Breast epithelium (tissue), 3 donors: ENCODE measurements around the gene USP19.

Experiments used
- POLR2AphosphoS5 ChIP-seq, 3 donors: sonication (generic); formaldehyde crosslinking; IDR thresholded peaks; one replicate each; pipeline ENCODE4 v1.6.1; 2017; ENCODE audit warnings: antibody characterized with exemption in 3 of 3
- TF ChIP-seq, protein P1 (sequence below), 3 donors: fragments of 450-650 bp; IDR thresholded peaks; one replicate each; pipeline ENCODE4 v1.5.1; 2016 to 2017; ENCODE audit warnings: antibody characterized with exemption in 3 of 3, mild to moderate bottlenecking in 3 of 3, moderate library complexity in 3 of 3

DNA sequence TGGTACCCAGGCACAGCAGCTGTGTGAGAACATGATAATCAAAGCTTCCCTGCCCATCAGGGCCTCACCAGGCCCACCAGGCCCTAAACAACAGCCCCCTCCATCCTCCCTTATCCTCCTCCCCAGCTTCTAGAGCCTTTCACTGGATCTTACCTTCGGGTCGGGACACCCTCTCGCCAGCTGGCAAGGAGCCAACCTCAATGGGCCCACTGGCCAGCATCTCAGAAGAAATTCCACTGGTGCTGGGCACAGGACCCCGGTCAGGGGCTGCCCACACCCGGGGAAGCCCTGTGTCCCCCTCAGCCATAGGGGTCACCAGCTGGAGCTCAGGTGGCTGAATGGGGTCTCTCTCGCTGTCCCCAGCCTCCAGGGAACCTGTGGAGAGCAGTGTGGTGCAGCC is 9.3 kb downstream of the USP19 start:
- TF ChIP-seq, protein P1, sequence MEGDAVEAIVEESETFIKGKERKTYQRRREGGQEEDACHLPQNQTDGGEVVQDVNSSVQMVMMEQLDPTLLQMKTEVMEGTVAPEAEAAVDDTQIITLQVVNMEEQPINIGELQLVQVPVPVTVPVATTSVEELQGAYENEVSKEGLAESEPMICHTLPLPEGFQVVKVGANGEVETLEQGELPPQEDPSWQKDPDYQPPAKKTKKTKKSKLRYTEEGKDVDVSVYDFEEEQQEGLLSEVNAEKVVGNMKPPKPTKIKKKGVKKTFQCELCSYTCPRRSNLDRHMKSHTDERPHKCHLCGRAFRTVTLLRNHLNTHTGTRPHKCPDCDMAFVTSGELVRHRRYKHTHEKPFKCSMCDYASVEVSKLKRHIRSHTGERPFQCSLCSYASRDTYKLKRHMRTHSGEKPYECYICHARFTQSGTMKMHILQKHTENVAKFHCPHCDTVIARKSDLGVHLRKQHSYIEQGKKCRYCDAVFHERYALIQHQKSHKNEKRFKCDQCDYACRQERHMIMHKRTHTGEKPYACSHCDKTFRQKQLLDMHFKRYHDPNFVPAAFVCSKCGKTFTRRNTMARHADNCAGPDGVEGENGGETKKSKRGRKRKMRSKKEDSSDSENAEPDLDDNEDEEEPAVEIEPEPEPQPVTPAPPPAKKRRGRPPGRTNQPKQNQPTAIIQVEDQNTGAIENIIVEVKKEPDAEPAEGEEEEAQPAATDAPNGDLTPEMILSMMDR (IDR thresholded peaks at IDR 0.05) = no peak
- TF ChIP-seq POLR2AphosphoS5 (IDR thresholded peaks at IDR 0.05) = no peak
